NCI-H1694 (cell line): ENCODE data around the gene GNAL.
"Not testable (repeated sequence)": the region's sequence is repeated elsewhere in the genome, so short reads cannot be mapped to it uniquely, and the experiment has no call there.

Source experiments
- DNase-seq: peaks from one replicate; lab custom pipeline; 2025; lab: John Stamatoyannopoulos, UW

The GNAL gene

DNA sequence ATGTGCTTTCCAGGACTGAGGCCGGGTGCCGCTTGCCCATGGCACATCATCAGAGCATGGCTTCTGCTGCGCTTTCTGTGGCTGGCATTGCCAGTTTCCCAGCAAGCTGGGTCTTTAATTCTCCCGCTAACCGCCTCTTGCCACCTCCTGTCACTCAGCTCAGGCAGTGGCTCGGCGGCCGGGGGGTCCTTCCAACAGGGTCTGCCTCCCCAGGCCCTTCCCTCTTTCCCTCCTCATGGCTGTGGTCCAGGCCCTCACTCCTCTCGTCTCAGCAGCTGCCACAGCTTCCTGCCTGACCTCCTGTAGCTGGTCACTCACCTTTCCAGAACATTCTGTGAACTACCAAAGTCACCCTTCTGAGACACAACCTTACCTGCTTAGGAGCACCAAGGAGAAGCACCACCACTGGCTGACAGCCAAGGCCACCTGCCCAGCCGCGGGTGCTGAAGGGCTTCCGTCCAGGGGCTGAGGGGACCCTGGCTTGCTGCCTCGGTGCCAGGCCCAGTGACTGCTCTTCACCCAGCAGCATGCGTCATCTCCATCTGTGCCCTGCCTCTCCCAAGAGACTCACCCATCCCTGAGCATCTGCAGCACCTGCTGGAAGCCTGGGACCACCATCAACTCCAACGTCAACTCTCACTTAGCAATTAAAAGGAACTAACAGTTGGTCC is 184.7 kb downstream of the GNAL start:
- peak; percentile 50 for DNase-seq

DNA sequence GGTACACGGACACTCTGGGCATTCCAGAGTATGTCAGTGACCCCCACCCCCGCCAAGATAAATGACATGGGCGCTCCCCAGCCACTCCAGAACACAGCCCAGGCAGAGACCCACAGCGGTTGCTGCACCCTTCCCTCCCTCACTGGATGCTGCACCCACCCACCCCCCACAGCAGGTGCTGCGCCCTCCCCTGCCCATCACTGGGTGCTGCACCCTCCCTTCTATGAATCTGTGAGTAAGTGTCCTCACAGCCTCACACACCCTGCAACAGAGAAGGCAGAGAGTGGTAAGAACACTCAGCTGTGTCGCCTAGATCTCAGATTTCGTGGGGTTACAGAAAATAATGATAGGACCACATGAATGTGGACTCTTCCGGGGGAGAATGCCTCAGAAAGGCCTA is 185.6 kb downstream of the GNAL start:
- no peak for DNase-seq

DNA sequence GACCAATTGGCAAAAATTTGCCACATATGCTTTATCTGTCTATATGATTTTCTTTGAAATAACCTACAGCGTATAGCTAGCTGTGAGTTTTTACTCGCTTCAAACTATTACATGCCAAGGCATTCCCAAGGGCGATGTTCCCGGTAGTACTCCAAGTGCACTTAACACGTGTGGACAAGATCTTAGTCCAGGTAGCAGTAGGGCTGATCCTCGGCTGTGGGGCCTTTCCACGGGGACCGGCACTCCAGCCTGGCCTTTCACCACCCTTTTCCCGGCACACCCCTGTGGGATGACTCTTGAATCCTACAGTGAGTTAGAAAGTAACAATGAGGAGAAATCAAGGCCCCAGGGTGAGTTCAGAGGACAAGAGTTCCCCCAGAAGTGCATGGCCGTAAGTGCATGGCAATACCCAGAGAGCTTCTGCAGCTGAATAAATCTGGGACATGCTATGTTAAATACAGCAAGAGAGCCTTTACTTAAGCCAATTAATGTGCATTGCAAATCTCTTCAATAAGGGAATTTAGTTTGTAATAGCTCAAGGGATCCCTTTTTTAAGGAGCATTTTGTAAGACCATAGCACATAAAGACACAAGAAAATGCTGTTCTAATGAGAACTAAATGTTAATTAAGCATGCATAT is 188.6 kb downstream of the GNAL start:
- no peak for DNase-seq

DNA sequence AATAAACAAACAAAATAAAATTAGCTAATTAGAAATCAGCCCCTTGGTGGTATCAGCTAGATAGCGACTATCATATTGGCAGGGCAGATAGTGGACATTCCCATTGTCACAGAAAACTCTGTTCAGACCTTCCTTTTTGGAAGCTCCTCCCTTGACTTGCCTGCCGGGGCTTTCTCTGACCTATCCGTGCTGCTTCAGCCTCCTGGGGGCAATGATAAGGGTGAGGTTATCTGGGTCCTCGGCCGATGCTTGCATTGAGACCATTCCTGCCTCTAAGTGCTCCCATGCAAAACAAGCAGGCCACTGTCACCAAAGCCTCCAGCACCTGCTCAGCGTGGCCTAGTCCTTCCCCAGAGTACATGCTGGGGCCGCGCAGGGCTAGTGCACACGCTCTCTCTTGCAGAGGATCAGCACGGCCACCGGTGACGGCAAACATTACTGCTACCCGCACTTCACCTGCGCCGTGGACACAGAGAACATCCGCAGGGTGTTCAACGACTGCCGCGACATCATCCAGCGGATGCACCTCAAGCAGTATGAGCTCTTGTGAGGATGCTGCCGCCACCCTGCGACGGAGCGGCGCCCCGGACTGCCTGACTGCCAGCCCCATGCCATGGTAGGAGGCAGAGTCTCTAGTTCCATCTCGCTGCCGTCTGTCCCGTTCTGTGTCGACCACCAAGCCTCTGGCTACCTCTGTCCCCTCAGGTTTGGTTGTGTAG is 191.7 kb downstream of the GNAL start:
- no peak for DNase-seq

DNA sequence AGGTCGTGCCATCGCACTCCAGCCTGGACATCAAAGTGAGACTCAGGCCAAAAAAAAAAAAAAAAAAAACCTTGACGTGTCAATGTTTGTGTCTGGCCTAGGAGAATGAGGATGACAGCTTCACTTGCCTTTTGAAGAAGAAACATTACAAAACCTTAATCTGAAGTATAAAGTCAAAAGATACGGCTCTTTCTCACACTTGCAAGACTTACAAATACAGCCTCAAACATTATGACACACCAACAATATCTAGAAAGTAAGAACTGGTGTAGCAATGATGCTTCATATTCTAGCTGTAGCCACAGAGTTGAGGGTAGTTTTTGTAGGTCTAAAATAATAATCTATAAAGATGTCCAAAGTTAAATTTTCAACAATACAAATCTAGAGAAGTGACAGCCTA is 193.6 kb downstream of the GNAL start:
- DNase-seq: no peak

DNA sequence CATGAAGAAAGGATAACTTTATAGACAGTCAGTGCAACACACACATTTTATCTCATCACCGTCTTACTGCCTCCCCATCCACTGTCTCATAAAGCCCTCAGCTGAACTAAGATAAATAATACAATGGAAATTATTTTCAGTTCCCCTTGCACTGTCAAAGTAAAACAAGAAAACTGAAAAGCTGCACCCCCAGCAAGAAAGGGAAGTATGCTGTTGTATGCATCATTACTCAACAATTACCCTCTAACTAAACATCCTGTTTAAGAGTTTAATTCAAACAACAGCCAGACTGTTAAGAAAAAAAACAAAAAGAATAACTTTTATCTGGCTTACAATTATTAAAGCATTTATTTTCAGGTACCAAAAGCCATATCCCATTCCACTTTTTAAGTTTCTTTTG is 194.1 kb downstream of the GNAL start:
- no peak for DNase-seq

DNA sequence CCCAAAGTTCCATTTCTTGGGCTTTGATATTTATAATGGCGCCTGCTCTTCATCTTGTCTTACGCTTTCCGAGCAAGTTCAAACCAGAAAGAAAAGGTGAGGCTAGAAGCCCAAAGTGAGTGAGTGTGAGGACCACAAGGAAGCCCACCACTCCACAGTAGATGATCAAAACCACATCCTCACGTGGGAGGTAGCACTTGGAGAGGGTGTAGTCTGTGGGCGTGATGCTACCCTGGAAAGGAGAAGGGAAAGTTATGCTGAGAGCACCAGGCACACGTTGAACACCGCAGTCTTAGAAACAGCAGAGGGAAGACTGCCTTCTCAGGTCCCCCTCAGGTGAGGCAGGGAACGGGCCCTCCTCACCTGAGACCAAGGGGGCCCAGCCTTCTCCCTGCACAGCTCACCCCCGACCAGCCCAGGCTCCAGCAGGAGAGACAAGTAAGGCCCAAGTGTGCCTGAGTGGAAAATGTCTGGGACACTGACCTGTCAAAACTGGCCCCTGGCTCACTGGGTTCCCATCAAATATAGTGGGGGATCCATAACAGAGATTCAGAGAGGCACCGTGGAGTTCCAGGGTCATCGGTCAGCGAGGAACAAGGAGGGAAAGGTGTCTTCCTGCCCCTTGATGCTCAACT is 195.4 kb downstream of the GNAL start:
- DNase-seq: no peak

DNA sequence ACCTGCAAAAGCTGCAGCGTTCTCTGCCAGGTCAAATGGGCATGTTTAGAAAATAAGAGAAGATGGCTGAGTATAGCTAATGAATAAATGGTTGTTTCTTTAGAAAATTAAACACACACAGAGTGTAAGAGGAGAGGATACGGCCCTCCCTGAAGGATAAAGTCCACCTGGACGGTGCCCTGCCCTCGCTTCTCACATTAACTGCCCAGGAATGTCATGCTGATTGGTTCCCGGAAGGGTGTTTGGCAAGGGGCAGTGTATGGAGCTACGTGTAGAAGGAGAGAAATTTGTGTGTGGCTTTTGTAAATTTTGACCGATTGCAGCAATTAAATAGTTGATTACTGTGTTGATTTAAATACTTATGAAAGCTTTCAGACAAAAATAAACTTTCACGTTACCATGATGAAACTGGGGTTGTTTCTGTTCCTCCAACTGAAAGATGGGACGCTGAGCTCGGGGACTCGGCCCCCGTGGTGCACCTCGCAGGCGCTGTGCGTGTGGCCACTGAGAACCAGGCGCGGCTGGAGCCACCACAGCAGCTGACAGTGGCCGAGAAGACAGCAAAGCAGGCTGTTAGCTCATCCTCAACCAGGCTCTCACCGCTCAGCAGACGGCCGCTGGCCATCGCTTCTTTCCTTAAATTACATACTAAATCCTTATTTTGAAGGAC is 196.3 kb downstream of the GNAL start:
- no peak for DNase-seq

DNA sequence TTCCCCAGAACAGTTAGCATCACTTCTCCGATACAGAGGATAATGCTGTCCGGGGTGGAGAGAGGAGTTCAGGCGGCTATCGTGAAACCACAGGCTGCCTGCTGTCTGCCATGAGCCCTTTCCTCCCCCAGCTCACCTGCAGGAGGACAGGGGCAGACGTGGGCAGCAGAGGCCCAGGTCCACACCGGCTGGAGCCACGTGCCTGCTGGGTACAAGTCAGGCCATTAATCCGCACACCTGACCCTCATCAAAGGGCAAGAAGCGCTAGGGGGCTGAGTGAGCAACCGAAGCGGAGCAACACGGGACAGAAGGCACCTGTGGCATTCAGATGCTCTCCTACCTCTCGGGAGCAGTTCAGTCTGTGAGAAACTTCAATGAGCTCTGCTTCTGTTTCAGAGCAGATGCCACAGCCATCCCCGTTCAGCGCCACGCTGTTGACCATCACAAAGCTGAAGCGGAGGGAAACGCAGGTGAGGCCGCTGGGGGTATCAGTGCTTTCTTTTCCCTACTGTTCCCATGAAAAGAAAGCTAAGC is 197.6 kb downstream of the GNAL start:
- DNase-seq: no peak

DNA sequence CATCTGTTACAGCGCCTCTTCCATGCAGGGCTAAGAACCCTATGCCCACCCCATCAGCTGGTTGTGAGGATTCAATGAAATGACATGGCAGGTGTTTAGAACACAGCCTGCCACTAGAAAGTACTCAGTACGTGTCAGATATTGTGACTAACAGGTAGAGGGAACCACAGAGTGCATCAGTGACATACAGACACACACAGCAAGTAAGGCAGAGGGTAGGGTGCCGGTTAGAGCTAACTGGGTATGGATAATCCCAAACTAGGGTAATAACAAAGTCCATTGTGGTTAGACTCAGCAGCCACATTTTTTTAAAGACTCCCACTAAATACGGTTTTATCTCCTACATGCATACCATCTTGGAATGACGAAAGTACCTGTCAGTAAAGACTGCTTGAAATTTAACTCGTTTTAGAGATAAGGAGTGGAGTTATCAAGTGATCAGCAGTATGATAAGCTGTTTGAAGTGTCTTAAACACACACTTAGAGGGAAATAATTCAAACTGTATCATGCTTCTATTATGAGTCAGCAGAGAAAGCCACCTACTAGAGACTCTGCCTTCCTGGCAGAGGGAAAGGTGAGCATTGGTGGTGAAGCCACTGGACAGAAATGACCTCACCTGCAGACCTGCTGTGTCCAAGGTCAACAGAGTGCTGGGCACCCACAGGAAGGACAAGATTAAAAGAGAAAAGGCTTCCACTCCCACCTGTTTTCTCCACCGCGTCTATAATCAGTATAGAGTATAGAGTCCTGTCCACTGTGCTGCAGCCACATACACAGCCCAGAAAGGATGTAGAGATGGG is 198.5 kb downstream of the GNAL start:
- no peak for DNase-seq

DNA sequence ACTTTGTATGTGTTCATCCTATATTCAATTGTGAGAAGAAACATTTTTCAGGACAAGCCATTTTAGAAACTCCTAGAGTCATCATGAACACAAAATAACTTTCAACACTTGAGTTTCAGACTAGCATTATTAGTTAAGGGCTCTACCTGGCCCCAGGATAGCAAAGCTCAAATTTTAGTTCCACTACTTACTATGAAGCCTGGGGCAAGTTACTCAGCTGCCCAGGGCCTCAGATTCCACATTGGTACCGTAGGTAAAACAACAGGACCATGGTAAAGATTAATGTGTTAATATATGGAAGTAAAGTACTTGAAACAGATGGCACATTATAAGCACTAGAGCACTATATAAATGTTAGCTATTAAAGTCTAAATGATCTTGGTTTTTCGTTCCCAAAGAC is 199.7 kb downstream of the GNAL start:
- DNase-seq: no peak

DNA sequence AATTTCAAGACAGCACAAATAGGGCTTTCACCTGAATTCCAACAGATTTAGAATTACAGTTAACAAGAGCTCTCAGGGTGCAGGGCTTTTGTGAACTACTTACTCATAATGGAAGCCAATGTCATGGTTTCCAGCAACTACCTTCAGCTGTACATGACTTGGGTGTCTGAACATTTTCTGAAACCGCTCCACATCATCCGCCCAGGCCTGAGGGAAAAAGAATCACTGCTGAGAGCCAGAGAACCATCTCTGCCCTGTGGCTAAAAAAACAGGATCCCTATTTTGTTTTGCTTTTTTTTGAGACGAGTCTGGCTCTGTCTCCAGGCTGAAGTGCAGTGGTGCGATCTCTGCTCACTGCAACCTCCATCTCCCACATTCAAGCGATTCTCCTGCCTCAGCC is 200.2 kb downstream of the GNAL start:
- DNase-seq: no peak

DNA sequence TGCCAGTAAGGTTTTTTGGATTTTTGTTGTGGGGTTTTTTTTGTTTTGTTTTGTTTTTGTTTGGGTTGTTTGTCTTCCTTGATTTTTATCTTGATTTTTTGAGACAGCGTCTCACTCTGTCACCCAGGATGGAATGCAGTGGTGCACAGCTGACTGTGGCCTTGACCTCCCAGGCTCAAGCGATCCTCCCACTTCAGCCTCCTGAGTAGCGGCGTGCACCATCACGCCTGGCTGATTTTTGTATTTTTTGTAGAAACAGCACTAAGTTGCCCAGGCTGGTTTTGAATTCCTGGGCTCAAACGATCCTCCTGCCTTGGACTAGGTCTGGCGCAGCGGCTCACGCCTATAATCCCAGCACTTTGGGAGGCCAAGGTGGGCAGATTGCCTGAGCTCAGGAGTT is 202.7 kb downstream of the GNAL start:
- no peak for DNase-seq

DNA sequence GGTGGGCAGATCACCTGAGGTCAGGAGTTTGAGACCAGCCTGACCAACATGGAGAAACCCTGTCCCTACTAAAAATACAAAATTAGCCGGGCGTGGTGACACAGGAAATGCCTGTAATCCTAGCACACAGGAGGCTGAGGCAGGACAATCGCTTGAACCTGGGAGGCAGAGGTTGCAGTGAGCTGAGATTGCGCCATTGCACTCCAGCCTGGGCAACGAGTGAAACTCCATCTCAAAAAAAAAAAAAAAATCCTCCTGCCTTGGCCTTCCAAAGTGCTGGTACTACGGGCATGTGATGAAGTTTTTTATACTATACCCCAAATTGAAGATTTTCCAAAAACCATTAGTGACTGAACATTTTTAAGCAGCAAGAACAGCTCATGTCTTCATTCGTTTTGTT is 203.4 kb downstream of the GNAL start:
- not testable (repeated sequence) for DNase-seq

DNA sequence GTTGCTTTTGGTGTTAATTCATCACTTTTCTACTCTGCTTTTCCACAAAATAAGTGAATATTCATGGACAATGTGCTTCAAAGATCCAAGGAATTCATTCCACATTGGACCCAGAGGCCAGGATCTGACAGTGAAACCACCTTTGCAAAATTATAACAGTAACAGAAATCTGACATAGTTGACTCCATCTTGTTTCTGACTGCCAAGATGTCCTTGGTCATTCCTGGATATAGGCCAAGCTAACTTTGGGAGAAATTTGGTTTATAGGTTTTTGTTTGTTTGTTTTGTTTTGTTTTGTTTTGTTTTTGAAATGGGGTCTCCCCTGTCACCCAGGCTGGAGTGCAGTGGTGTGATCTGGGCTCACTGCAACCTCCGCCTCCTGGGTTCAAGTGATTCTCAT is 208.7 kb downstream of the GNAL start:
- DNase-seq: no peak

DNA sequence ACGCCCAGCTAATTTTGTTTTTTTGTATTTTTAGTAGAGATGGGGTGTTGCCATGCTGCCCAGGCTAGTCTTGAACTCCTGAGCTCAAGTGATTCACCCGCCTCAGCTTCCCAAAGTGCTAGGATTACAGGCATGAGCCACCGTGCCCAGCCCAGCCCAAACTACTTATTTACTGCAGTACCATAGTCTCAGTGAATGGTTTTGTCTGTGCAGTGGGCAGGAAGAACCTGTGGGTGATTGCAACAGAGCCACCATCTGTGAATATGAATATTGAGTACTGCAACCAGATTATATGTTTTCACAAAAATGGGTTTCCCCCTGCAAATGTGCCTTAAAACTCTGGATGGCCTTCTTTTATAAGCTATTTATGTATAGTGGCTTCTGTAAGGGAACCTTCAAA is 210.0 kb downstream of the GNAL start:
- no peak for DNase-seq

DNA sequence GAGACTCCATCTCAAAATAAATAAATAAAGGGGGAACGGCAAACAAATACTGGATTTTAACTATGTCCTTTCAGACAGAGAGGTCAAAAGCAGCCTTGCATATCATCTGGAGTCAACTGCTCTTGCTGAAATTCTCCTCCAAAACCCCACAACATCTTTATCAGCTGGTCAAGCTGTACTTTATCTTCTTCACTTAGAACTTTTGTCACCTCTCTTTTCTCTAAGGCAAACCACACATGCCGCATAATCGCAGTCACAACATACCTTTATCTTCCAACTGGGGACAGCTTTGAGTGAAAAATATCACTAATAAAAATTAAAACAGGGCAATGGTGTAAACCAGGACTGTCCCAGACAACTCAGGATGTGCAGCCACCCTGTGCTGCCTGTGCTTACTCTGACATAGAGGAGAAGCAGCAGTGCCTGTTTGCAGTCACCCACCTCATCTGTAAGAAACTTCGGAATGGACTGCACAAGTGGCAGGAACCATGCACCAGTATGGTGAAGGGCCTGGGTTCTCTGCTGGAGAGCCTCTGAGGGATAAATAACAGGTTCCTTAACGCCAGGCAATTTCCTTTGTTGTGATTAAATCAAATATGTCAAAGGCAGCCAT is 212.9 kb downstream of the GNAL start:
- DNase-seq: no peak

DNA sequence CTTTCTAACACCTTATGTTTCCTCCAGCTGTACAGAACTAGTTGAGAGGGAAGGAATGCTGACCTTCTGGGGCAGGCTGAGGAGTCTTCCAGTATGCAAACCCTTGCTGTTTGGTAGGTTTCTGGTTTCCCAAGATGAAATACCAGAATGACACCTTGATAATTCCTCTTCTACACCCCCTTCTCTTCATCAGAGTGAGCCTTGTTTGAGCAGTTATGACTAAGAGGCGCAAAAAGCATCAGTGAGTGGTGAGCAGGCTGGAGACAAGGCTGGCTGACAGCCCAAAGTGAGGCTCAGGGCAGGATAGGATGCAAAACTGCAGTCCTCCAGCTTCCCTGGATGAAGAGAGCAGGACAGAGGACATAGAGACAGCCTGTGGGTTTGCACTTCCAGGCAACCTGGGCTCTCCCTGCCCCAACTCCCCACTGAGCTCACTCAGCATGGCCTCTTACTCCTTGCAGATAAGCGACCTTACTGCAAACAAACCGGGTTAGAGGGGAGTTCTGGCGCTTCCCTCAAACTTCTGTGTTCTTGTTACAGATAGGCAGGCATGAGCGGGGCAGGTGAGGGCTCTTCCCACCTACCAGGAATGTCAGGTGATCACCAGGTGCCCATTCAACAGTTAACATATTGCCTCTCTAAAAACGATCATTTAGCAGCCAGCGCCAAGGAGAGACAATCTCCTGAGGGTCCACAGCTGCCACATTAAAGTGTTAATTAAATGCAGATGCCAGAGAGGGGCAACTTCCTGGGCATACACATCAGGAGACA is 213.6 kb downstream of the GNAL start:
- no peak for DNase-seq

DNA sequence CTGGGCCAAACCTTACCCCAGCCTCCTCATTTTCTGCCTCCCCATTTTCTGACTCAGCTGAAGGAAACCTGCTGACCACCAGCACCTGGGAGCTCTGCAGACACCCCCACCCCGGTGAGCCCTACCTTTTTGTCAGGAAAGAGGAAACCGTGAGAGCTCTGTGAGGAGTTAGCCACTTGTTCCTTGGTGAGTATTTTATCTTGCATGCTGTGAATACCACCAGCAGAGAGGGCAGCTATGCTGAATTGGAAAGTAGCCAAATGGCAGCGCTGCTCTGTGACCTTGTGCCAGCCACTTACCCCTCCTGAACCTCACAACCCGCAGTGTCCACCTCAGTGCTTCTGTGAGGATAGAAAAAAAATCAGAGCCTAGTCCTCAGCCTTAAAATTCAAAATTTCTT is 216.5 kb downstream of the GNAL start:
- no peak for DNase-seq

DNA sequence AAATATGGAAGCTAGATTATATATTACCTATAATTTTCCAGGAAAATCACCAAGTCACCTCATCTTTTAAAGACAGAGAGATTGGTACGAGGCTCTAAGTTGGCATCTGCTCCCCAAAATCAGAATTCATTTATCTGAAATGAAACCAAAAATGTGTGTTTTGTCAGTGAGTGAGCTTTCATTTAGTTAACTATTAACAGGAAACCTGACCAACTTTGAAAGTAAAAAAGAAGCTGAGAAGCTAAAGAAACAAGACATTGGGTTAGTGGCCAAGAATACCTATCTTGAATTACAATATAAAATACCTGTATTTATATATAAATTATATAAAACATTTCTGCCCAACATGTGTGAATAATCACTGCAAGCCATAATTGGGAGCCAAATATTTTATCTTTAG is 217.1 kb downstream of the GNAL start:
- no peak for DNase-seq
